Stomach (tissue), 9 donors: ENCODE measurements around the gene E2F2. TPM values are rescaled to one million over a fixed set of nuclear protein-coding genes. Genes with fewer than 3 reads are reported as not detected.

Source experiments
- DNase-seq, 2 donors: peaks; one replicate each; pipeline versions ENCODE4 v3.0.0 to v3.0.0-alpha.2; 2013 to 2019
- H3K27ac ChIP-seq, 5 donors: fragments of 200-600 bp in 4 of 5; sonication (generic) in 4 of 5; one replicate each; pipeline ENCODE4 v1.5.1; 2013 to 2019; ENCODE audit warnings: mild to moderate bottlenecking in 1 of 5, moderate library complexity in 1 of 5
- H3K27me3 ChIP-seq, 3 donors: fragments of 200-600 bp; sonication (generic); one replicate each; pipeline ENCODE4 v1.5.1; 2017 to 2019; ENCODE audit warnings: mixed run types in 1 of 3
- H3K36me3 ChIP-seq, 4 donors: fragments of 200-600 bp; sonication (generic); 1 replicate in 3 of 4; 2 replicates in 1 of 4; pipeline ENCODE4 v1.5.1; 2016 to 2019
- H3K4me1 ChIP-seq, 4 donors: fragments of 200-600 bp; sonication (generic); one replicate each; pipeline ENCODE4 v1.5.1; 2016 to 2019
- H3K4me3 ChIP-seq, 4 donors: fragments of 200-600 bp; sonication (generic) in 3 of 4; one replicate each; pipeline ENCODE4 v1.5.1; 2016 to 2019; ENCODE audit warnings: mild to moderate bottlenecking in 1 of 4
- H3K9me3 ChIP-seq, 4 donors: fragments of 200-600 bp; sonication (generic); one replicate each; pipeline ENCODE4 v1.5.1; 2016 to 2019
- EP300 ChIP-seq: sonication (generic); formaldehyde crosslinking; IDR thresholded peaks from one replicate; pipeline ENCODE4 v1.6.1; 2017; ENCODE audit warnings: antibody characterized with exemption
- POLR2A ChIP-seq, 4 donors: fragments of 450-650 bp; IDR thresholded peaks; one replicate each; pipeline ENCODE4 v1.6.1; 2016; ENCODE audit warnings: antibody characterized with exemption in 4 of 4, control low read depth in 2 of 4, mild to moderate bottlenecking in 1 of 4, moderate library complexity in 1 of 4
- POLR2AphosphoS5 ChIP-seq, 3 donors: sonication (generic); formaldehyde crosslinking; IDR thresholded peaks; one replicate each; pipeline ENCODE4 v1.6.1; 2016; ENCODE audit warnings: antibody characterized with exemption in 3 of 3
- WGBS, 5 donors: extraction: QIAGEN DNeasy Blood & Tissue Kit in 3 of 5; methylation state at CpG; one replicate each; pipeline versions ENCODE4 v1.1.5 to v1.1.7; 2013 to 2018; 5-methylcytosine and 5-hydroxymethylcytosine counted together
- intact Hi-C: fragments of 100-400 bp; cut with DNase I; formaldehyde crosslinking; loops from one replicate; pipeline ENCODE4 v1.15.1; 2023; ENCODE audit warnings: low total_unique reads
- polyA plus RNA-seq, 3 donors: library from polyadenylated mRNA; stranded (reverse); fragments of 200-250 nt; gene quantifications; one replicate each; pipeline ENCODE4 v1.2.3, GENCODE V29; 2013
- total RNA-seq, 5 donors: library from RNA; depleted of rRNA; stranded (reverse); fragments of >200 nt; gene quantifications; one replicate each; pipeline versions ENCODE4 v1.1.0 to v1.2.3, GENCODE V29; 2014 to 2016
- TF ChIP-seq, protein P1 (sequence below), 7 experiments: fragments of 450-650 bp in 4 of 7; fragments of 200-600 bp in 3 of 7; sonication (generic) in 3 of 7; IDR thresholded peaks; one replicate each; pipeline ENCODE4 v1.5.1; 2016 to 2019; ENCODE audit warnings: antibody characterized with exemption in 7 of 7, control low read depth in 2 of 7, mild to moderate bottlenecking in 1 of 7
- donor health status: healthy with polysubstance abuse.
- donor health status: Bipolar disorder and iron deficiency.
- donor health status: healthy.

E2F2 gene
- total and polyA plus RNA-seq, 8 donors = 0.58 to 27.8 (median 2.5) TPM

DNA sequence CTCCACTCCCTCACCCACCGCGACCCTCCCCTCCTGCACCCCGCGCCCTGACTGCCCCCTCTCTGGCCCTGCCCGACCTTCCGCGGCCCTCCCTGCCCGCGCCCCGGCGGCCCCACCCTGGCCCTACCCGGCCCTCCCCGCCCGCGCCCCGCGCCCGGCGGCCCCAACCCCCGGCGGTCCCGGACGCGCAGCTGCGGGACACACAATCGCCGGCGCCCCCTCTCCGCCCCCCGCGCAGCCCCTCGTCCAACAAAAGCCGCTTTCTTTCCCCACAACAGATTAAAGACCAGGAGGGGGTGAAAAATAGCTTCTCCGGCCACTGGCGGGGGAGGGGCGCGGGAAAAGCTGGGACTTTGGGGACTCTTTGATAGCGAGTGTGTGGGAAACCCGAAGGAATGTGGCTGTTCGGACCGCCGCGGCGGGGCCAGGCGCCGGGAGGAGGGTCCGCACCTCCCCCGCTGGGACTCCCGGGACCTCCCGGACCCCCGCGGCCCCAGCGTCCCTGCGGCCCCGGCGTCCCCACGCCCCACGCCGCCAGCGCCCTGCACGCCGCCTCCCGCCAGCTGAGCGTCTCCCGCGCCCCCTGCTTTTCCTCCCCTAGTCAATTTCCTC lies 37.1 kb upstream of the E2F2 start:
- peak overlapping the region; percentile 57 to 68 (median 62) for H3K4me3 ChIP-seq
- H3K36me3 ChIP-seq = no peaks in the 10 kb centered on the region
- DNase-seq = peak in 1 of 2 donors; percentile 77
- TF ChIP-seq, protein P1, sequence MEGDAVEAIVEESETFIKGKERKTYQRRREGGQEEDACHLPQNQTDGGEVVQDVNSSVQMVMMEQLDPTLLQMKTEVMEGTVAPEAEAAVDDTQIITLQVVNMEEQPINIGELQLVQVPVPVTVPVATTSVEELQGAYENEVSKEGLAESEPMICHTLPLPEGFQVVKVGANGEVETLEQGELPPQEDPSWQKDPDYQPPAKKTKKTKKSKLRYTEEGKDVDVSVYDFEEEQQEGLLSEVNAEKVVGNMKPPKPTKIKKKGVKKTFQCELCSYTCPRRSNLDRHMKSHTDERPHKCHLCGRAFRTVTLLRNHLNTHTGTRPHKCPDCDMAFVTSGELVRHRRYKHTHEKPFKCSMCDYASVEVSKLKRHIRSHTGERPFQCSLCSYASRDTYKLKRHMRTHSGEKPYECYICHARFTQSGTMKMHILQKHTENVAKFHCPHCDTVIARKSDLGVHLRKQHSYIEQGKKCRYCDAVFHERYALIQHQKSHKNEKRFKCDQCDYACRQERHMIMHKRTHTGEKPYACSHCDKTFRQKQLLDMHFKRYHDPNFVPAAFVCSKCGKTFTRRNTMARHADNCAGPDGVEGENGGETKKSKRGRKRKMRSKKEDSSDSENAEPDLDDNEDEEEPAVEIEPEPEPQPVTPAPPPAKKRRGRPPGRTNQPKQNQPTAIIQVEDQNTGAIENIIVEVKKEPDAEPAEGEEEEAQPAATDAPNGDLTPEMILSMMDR (IDR thresholded peaks at IDR 0.05) = no peak
- no peak for TF ChIP-seq POLR2A (IDR thresholded peaks at IDR 0.05)
- TF ChIP-seq POLR2AphosphoS5 (IDR thresholded peaks at IDR 0.05) = no peak
- no peak for TF ChIP-seq EP300
- H3K4me1 ChIP-seq = peaks cover 26 to 47% (median 32%) of the 10 kb centered on the region in 4 donors
- WGBS, 5 donors = 1 to 2% (median 1%) methylated on average over 37 to 66 of the region's 66 CpGs
- H3K27me3 ChIP-seq = peaks cover 0 to 16% (median 8%) of the 10 kb centered on the region in 3 donors
- intact Hi-C loops = no loop called here
- H3K27ac ChIP-seq = peak overlapping the region; percentile 67 to 90 (median 81)
- no peaks in the 10 kb centered on the region for H3K9me3 ChIP-seq

DNA sequence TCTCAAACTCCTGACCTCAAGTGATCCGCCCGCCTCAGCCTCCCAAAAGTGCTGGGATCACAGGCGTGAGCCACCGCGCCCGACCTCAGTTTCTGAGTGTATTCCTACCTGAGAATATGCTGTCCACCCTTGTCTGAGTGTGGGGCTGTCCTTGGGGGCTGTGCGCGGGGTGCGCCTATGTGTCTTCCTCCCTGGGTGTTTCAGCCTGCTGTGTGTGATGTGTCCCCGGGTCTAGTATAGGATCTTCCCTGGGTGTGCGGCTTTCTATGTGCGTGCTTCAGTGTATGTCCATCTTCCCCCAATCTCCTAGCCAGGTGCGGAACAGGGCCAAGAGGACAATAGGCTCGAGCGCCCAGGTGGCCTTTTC lies 36.6 kb upstream of the E2F2 start:
- intact Hi-C loops = no loop called here
- Histone ChIP-seq H3K9me3 (no peaks in the 10 kb centered on the region), H3K36me3 (no peaks in the 10 kb centered on the region), H3K27me3 (peaks cover 0 to 16% (median 8%) of the 10 kb centered on the region in 3 donors), H3K27ac (peak overlapping the region in 4 of 5 donors; percentile 81 to 90 (median 84)), H3K4me1 (peaks cover 28 to 52% (median 34%) of the 10 kb centered on the region in 4 donors), H3K4me3 (peak overlapping the region; percentile 57 to 68 (median 62))
- no peak for DNase-seq
- TF ChIP-seq POLR2AphosphoS5 (IDR thresholded peaks at IDR 0.05) = no peak
- TF ChIP-seq, protein P1 (IDR thresholded peaks at IDR 0.05) = no peak
- TF ChIP-seq POLR2A (IDR thresholded peaks at IDR 0.05) = no peak
- TF ChIP-seq EP300 = no peak
- WGBS, 5 donors = 56 to 73% (median 67%) methylated on average over 14 to 15 of the region's 15 CpGs

DNA sequence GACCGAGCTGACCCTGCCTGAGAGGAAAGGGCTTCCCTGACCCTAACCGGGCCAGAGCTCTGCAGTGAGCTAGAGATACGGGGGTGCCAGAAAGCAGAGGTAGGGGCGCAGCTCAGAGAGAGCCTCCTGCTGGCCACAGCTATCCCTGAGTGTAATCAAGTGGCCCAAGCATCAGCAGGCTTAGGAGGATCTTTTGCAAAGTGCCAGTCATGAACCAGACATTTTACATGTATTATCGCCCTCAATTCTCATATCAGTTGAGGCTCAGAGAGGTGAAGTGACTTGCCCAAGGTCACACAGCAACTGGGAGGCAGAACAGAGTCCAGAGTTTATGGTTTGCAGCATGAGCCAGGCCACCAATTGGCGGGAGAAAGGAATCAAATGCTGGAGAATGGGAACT lies 35.3 kb upstream of the E2F2 start:
- intact Hi-C loops = no loop called here
- TF ChIP-seq EP300 = no peak
- TF ChIP-seq, protein P1 (IDR thresholded peaks at IDR 0.05) = no peak
- TF ChIP-seq POLR2AphosphoS5 (IDR thresholded peaks at IDR 0.05) = no peak
- no peak for TF ChIP-seq POLR2A (IDR thresholded peaks at IDR 0.05)
- Histone ChIP-seq H3K4me3 (no peak overlapping the region), H3K27me3 (peaks cover 0 to 16% (median 8%) of the 10 kb centered on the region in 3 donors), H3K27ac (peak overlapping the region in 1 of 5 donors; percentile 97), H3K36me3 (no peaks in the 10 kb centered on the region), H3K9me3 (no peaks in the 10 kb centered on the region), H3K4me1 (peaks cover 37 to 63% (median 45%) of the 10 kb centered on the region in 4 donors)
- WGBS, 5 donors = 74 to 85% (median 82%) methylated on average over 6 of the region's 6 CpGs
- DNase-seq = no peak

DNA sequence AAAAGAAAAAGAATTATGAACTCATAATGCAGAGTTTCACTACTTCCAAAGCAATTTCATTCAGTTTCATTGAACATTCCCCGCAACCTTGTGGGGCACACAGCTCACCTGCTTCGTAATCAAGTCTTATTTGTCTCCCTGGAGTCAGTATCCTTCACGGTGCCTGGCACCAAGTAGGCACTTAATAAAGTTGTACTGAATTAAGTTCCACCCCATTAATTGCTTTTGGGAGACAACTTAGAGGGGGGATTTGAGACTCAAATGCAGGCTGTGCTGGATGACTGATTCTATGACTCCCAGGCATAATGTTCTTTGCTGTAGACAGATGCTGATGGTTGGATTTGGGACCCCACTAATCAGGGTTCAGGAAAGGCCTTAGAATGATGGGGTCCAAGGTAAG lies 34.7 kb upstream of the E2F2 start:
- DNase-seq = no peak
- WGBS, 5 donors = 71 to 81% (median 78%) methylated on average over 3 of the region's 3 CpGs
- Histone ChIP-seq H3K4me3 (no peak overlapping the region), H3K9me3 (no peaks in the 10 kb centered on the region), H3K27me3 (peaks cover 0 to 16% (median 8%) of the 10 kb centered on the region in 3 donors), H3K27ac (peak overlapping the region in 2 of 5 donors; percentile 97), H3K36me3 (no peaks in the 10 kb centered on the region), H3K4me1 (peaks cover 43 to 68% (median 50%) of the 10 kb centered on the region in 4 donors)
- intact Hi-C loops = no loop called here
- TF ChIP-seq, protein P1 (IDR thresholded peaks at IDR 0.05) = no peak
- TF ChIP-seq EP300 = no peak
- no peak for TF ChIP-seq POLR2AphosphoS5 (IDR thresholded peaks at IDR 0.05)
- no peak for TF ChIP-seq POLR2A (IDR thresholded peaks at IDR 0.05)
